CD8-positive, alpha-beta memory T cell (primary cell): ENCODE measurements around the gene PNLIPRP2. TPM values are rescaled to one million over a fixed set of nuclear protein-coding genes. Genes with fewer than 3 reads are reported as not detected.

Experiments
- CTCF ChIA-PET: fragments of 350-600 bp; sonication (Branson Sonifier 250); formaldehyde crosslinking; loops from one replicate; lab custom pipeline; 2021; ENCODE audit warnings: antibody characterized with exemption; lab: Charles Lee
- POLR2A ChIA-PET: fragments of 350-600 bp; sonication (Branson Sonifier 250); formaldehyde crosslinking; loops from one replicate; lab custom pipeline; 2021; ENCODE audit warnings: antibody characterized with exemption; lab: Charles Lee
- DNase-seq, 5 donors: peaks; one replicate each; pipeline versions ENCODE4 v3.0.0 to v3.0.0-alpha.2; 2020 to 2022; ENCODE audit warnings: mixed read lengths in 1 of 5
- H3K27ac ChIP-seq: one replicate; pipeline ENCODE4 v1.7.0; 2013; ENCODE audit warnings: low read depth, mild to moderate bottlenecking, low read length, moderate library complexity
- H3K27me3 ChIP-seq: 2 replicates; pipeline ENCODE4 v1.7.0; 2013; ENCODE audit warnings: low read length, mild to moderate bottlenecking; ENCODE audit not compliant: insufficient read depth, poor library complexity, severe bottlenecking
- H3K36me3 ChIP-seq: 2 replicates; pipeline ENCODE4 v1.7.0; 2013; ENCODE audit warnings: mild to moderate bottlenecking, low read length, moderate library complexity; ENCODE audit not compliant: insufficient read depth
- H3K4me1 ChIP-seq: 2 replicates; pipeline ENCODE4 v1.7.0; 2013; ENCODE audit warnings: mild to moderate bottlenecking, low read length, moderate library complexity; ENCODE audit not compliant: insufficient read depth
- H3K4me3 ChIP-seq: 2 replicates; pipeline ENCODE4 v1.7.0; 2013; ENCODE audit warnings: mild to moderate bottlenecking, low read length
- H3K9me3 ChIP-seq: 2 replicates; pipeline ENCODE4 v1.7.0; 2013; ENCODE audit warnings: mild to moderate bottlenecking, low read length
- H3K27ac Mint-ChIP-seq, 8 donors: one replicate each; pipeline ENCODE4 v1.8.0; 2020 to 2021; ENCODE audit warnings: mixed read lengths in 8 of 8, mild to moderate bottlenecking in 6 of 8, inconsistent platforms in 3 of 8, moderate library complexity in 3 of 8
- H3K27me3 Mint-ChIP-seq, 2 donors: one replicate each; pipeline ENCODE4 v1.8.0; 2020 to 2021; ENCODE audit warnings: mixed read lengths in 2 of 2, mild to moderate bottlenecking in 1 of 2, moderate library complexity in 1 of 2
- H3K36me3 Mint-ChIP-seq, 3 donors: one replicate each; pipeline ENCODE4 v1.8.0; 2020 to 2021; ENCODE audit warnings: mixed read lengths in 3 of 3, inconsistent platforms in 1 of 3, mild to moderate bottlenecking in 1 of 3
- H3K4me1 Mint-ChIP-seq, 3 donors: one replicate each; pipeline ENCODE4 v1.8.0; 2020 to 2021; ENCODE audit warnings: mixed read lengths in 3 of 3, inconsistent platforms in 1 of 3, mild to moderate bottlenecking in 1 of 3
- H3K4me3 Mint-ChIP-seq, 7 donors: one replicate each; pipeline ENCODE4 v1.8.0; 2020 to 2021; ENCODE audit warnings: mixed read lengths in 7 of 7, mild to moderate bottlenecking in 6 of 7, moderate library complexity in 4 of 7, inconsistent platforms in 2 of 7
- H3K9me3 Mint-ChIP-seq, 5 donors: one replicate each; pipeline ENCODE4 v1.8.0; 2020 to 2022; ENCODE audit warnings: mixed read lengths in 5 of 5, mild to moderate bottlenecking in 3 of 5, moderate library complexity in 2 of 5, inconsistent platforms in 1 of 5
- polyA plus RNA-seq: library from polyadenylated mRNA; unstranded; fragments of 300-500 nt; fragmentation: Illumina TruSeq; gene quantifications from one replicate; pipeline ENCODE4 v1.2.3, GENCODE V29; 2021
- total RNA-seq, 2 experiments: library from RNA; stranded (reverse); gene quantifications; one replicate each; pipeline ENCODE4 v1.2.3, GENCODE V29; 2021

The PNLIPRP2 gene
- total RNA-seq (not detected), polyA plus RNA-seq (not detected)

GRCh38 chr10:116620423-116621400, at the start of gene PNLIPRP2:
PNLIPRP2 (plus strand) TSS chr10:116620953.
- Mint-ChIP-seq H3K4me3 (no peak within 1 kb of the TSS), H3K9me3 (peaks cover 0 to 6% (median 0%) of the 10 kb centered on the region in 5 donors), H3K27ac (no peak within 1 kb of the TSS), H3K27me3 (peaks cover 4 to 5% of the 10 kb centered on the region in 2 donors), H3K36me3 (no peaks in the 10 kb centered on the region), H3K4me1 (no peaks in the 10 kb centered on the region)
- Histone ChIP-seq H3K27ac (no peak within 1 kb of the TSS), H3K36me3 (no peaks in the 10 kb centered on the region), H3K27me3 (no peaks in the 10 kb centered on the region), H3K9me3 (no peaks in the 10 kb centered on the region), H3K4me1 (no peaks in the 10 kb centered on the region), H3K4me3 (no peak within 1 kb of the TSS)
- no peak for DNase-seq
- ChIA-PET CTCF (no interaction called here), POLR2A (no interaction called here)

GRCh38 chr10:116574797-116575196, 46.0 kb upstream of the PNLIPRP2 start:
- Histone ChIP-seq H3K27me3 (no peaks in the 10 kb centered on the region), H3K4me1 (no peaks in the 10 kb centered on the region), H3K36me3 (no peaks in the 10 kb centered on the region), H3K9me3 (no peaks in the 10 kb centered on the region), H3K4me3 (no peak overlapping the region), H3K27ac (no peak overlapping the region)
- H3K36me3 Mint-ChIP-seq, result no peaks in the 10 kb centered on the region
- no peaks in the 10 kb centered on the region for H3K4me1 Mint-ChIP-seq
- H3K9me3 Mint-ChIP-seq, result peaks cover 0 to 6% (median 4%) of the 10 kb centered on the region in 5 donors
- CTCF ChIA-PET, result no interaction called here
- DNase-seq, result no peak
- H3K27me3 Mint-ChIP-seq, result no peaks in the 10 kb centered on the region
- no peak overlapping the region for H3K27ac Mint-ChIP-seq
- POLR2A ChIA-PET, result no interaction called here
- no peak overlapping the region for H3K4me3 Mint-ChIP-seq

GRCh38 chr10:116587878-116588591, 32.7 kb upstream of the PNLIPRP2 start:
- Histone ChIP-seq H3K9me3 (no peaks in the 10 kb centered on the region), H3K4me1 (no peaks in the 10 kb centered on the region), H3K27me3 (no peaks in the 10 kb centered on the region), H3K4me3 (no peak overlapping the region), H3K27ac (no peak overlapping the region), H3K36me3 (no peaks in the 10 kb centered on the region)
- peaks cover 0 to 21% (median 0%) of the 10 kb centered on the region in 5 donors for H3K9me3 Mint-ChIP-seq
- H3K36me3 Mint-ChIP-seq, result no peaks in the 10 kb centered on the region
- ChIA-PET CTCF (no interaction called here), POLR2A (no interaction called here)
- no peaks in the 10 kb centered on the region for H3K4me1 Mint-ChIP-seq
- no peak overlapping the region for H3K27ac Mint-ChIP-seq
- H3K27me3 Mint-ChIP-seq, result peaks cover 0 to 2% of the 10 kb centered on the region in 2 donors
- no peak overlapping the region for H3K4me3 Mint-ChIP-seq
- DNase-seq, result no peak

GRCh38 chr10:116588995-116589394, 31.8 kb upstream of the PNLIPRP2 start:
- no peak for DNase-seq
- Mint-ChIP-seq H3K27me3 (peaks cover 0 to 2% of the 10 kb centered on the region in 2 donors), H3K4me1 (no peaks in the 10 kb centered on the region), H3K27ac (no peak overlapping the region), H3K36me3 (no peaks in the 10 kb centered on the region), H3K9me3 (peaks cover 0 to 21% (median 0%) of the 10 kb centered on the region in 5 donors), H3K4me3 (no peak overlapping the region)
- H3K36me3 ChIP-seq, result no peaks in the 10 kb centered on the region
- no peak overlapping the region for H3K27ac ChIP-seq
- no peaks in the 10 kb centered on the region for H3K9me3 ChIP-seq
- CTCF ChIA-PET, result no interaction called here
- H3K4me3 ChIP-seq, result no peak overlapping the region
- H3K27me3 ChIP-seq, result no peaks in the 10 kb centered on the region
- POLR2A ChIA-PET, result no interaction called here
- H3K4me1 ChIP-seq, result no peaks in the 10 kb centered on the region

- H3K4me1 Mint-ChIP-seq, result no peaks in the 10 kb centered on the region
- no peak overlapping the region for H3K27ac Mint-ChIP-seq
- no peaks in the 10 kb centered on the region for H3K36me3 ChIP-seq
- no peaks in the 10 kb centered on the region for H3K9me3 ChIP-seq
- no peaks in the 10 kb centered on the region for H3K27me3 ChIP-seq
- no peak overlapping the region for H3K27ac ChIP-seq
- no peak overlapping the region for H3K4me3 ChIP-seq
- H3K4me3 Mint-ChIP-seq, result no peak overlapping the region
- POLR2A ChIA-PET, result no interaction called here
- DNase-seq, result no peak
- no peaks in the 10 kb centered on the region for H3K36me3 Mint-ChIP-seq
- peaks cover 0 to 2% of the 10 kb centered on the region in 2 donors for H3K27me3 Mint-ChIP-seq
- H3K4me1 ChIP-seq, result no peaks in the 10 kb centered on the region
- CTCF ChIA-PET, result no interaction called here
- peaks cover 0 to 21% (median 0%) of the 10 kb centered on the region in 5 donors for H3K9me3 Mint-ChIP-seq
Observed at GRCh38 chr10:116589926-116590325, 30.8 kb upstream of the PNLIPRP2 start.

GRCh38 chr10:116590590-116591444, 29.9 kb upstream of the PNLIPRP2 start, which contains the start of gene PNLIPRP1:
PNLIPRP1 (plus strand) TSS chr10:116590959; CDS start chr10:116591130, 171 bp downstream.
- CTCF ChIA-PET, result no interaction called here
- H3K4me1 ChIP-seq, result no peaks in the 10 kb centered on the region
- Mint-ChIP-seq H3K4me3 (no peak within 1 kb of the TSS), H3K4me1 (no peaks in the 10 kb centered on the region), H3K27me3 (peaks cover 0 to 4% of the 10 kb centered on the region in 2 donors), H3K9me3 (peaks cover 0 to 15% (median 4%) of the 10 kb centered on the region in 5 donors), H3K27ac (no peak within 1 kb of the TSS), H3K36me3 (no peaks in the 10 kb centered on the region)
- H3K27me3 ChIP-seq, result no peaks in the 10 kb centered on the region
- POLR2A ChIA-PET, result no interaction called here
- H3K27ac ChIP-seq, result no peak within 1 kb of the TSS
- no peaks in the 10 kb centered on the region for H3K9me3 ChIP-seq
- H3K4me3 ChIP-seq, result no peak within 1 kb of the TSS
- H3K36me3 ChIP-seq, result no peaks in the 10 kb centered on the region
- no peak for DNase-seq

- Mint-ChIP-seq H3K27ac (no peak overlapping the region), H3K9me3 (peaks cover 0 to 5% (median 0%) of the 10 kb centered on the region in 5 donors), H3K4me1 (no peaks in the 10 kb centered on the region), H3K36me3 (no peaks in the 10 kb centered on the region), H3K4me3 (no peak overlapping the region), H3K27me3 (peaks cover 0 to 4% of the 10 kb centered on the region in 2 donors)
- DNase-seq, result no peak
- Histone ChIP-seq H3K4me3 (no peak overlapping the region), H3K4me1 (no peaks in the 10 kb centered on the region), H3K27me3 (no peaks in the 10 kb centered on the region), H3K9me3 (no peaks in the 10 kb centered on the region), H3K27ac (no peak overlapping the region), H3K36me3 (no peaks in the 10 kb centered on the region)
- ChIA-PET CTCF (no interaction called here), POLR2A (no interaction called here)
Observed at GRCh38 chr10:116593139-116593740, 27.5 kb upstream of the PNLIPRP2 start.
